NCI-H446 (cell line): ENCODE measurements around the gene RASA4.
"Not testable (repeated sequence)": the region's sequence is repeated elsewhere in the genome, so short reads cannot be mapped to it uniquely, and the experiment has no call there.

ENCODE experiments used
- DNase-seq, 2 experiments: peaks; one replicate each; lab custom pipeline; 2025; lab: John Stamatoyannopoulos, UW

RASA4 gene

GRCh38 chr7:102616507-102617125, at the start of gene RASA4:
Gene RASA4 (minus strand): TSS chr7:102616756. CDS start chr7:102616689, 67 bp downstream.
- DNase-seq = not testable (repeated sequence)

- DNase-seq = not testable (repeated sequence)
Observed at GRCh38 chr7:102664765-102665164, 48.2 kb upstream of the RASA4 start.

- DNase-seq = not testable (repeated sequence)
Observed at GRCh38 chr7:102649924-102650323, 33.4 kb upstream of the RASA4 start, which contains the start of gene SPDYE2B. Gene SPDYE2B (plus strand): TSS chr7:102650319. CDS start chr7:102652349, 2,030 bp downstream.

GRCh38 chr7:102647813-102648212, 31.3 kb upstream of the RASA4 start:
- DNase-seq = not testable (repeated sequence)

GRCh38 chr7:102643404-102643803, 26.8 kb upstream of the RASA4 start:
- DNase-seq = not testable (repeated sequence)

GRCh38 chr7:102642691-102643090, 26.1 kb upstream of the RASA4 start, which contains the start of gene UPK3BL1:
Gene UPK3BL1 (minus strand): TSS chr7:102642791. CDS start chr7:102642741, 50 bp downstream.
- DNase-seq = not testable (repeated sequence)

GRCh38 chr7:102638848-102639247, 22.3 kb upstream of the RASA4 start:
- DNase-seq = not testable (repeated sequence)

- not testable (repeated sequence) for DNase-seq
Observed at GRCh38 chr7:102636956-102637355, 20.4 kb upstream of the RASA4 start.

- not testable (repeated sequence) for DNase-seq
Observed at GRCh38 chr7:102635354-102635753, 18.8 kb upstream of the RASA4 start.

- DNase-seq = not testable (repeated sequence)
Observed at GRCh38 chr7:102634299-102634698, 17.7 kb upstream of the RASA4 start.

GRCh38 chr7:102630622-102631021, 14.1 kb upstream of the RASA4 start:
- DNase-seq = not testable (repeated sequence)

GRCh38 chr7:102627271-102627904, 10.8 kb upstream of the RASA4 start:
- not testable (repeated sequence) for DNase-seq

GRCh38 chr7:102618122-102618521, 1.6 kb upstream of the RASA4 start:
- DNase-seq = not testable (repeated sequence)

- DNase-seq = not testable (repeated sequence)
Observed at GRCh38 chr7:102615930-102616329, 626 bp downstream of the RASA4 start.

GRCh38 chr7:102614873-102615272, 1.7 kb downstream of the RASA4 start:
- not testable (repeated sequence) for DNase-seq

- DNase-seq = not testable (repeated sequence)
Observed at GRCh38 chr7:102614346-102614697, 2.2 kb downstream of the RASA4 start.

GRCh38 chr7:102613575-102614345, 2.8 kb downstream of the RASA4 start:
- DNase-seq = not testable (repeated sequence)

GRCh38 chr7:102611675-102612325, 4.8 kb downstream of the RASA4 start:
- not testable (repeated sequence) for DNase-seq

GRCh38 chr7:102611013-102611674, 5.4 kb downstream of the RASA4 start:
- DNase-seq = not testable (repeated sequence)

GRCh38 chr7:102610441-102610840, 6.1 kb downstream of the RASA4 start:
- not testable (repeated sequence) for DNase-seq

- not testable (repeated sequence) for DNase-seq
Observed at GRCh38 chr7:102609734-102610133, 6.8 kb downstream of the RASA4 start.
